ENCODE measurements around the gene RABEP2.

DNA sequence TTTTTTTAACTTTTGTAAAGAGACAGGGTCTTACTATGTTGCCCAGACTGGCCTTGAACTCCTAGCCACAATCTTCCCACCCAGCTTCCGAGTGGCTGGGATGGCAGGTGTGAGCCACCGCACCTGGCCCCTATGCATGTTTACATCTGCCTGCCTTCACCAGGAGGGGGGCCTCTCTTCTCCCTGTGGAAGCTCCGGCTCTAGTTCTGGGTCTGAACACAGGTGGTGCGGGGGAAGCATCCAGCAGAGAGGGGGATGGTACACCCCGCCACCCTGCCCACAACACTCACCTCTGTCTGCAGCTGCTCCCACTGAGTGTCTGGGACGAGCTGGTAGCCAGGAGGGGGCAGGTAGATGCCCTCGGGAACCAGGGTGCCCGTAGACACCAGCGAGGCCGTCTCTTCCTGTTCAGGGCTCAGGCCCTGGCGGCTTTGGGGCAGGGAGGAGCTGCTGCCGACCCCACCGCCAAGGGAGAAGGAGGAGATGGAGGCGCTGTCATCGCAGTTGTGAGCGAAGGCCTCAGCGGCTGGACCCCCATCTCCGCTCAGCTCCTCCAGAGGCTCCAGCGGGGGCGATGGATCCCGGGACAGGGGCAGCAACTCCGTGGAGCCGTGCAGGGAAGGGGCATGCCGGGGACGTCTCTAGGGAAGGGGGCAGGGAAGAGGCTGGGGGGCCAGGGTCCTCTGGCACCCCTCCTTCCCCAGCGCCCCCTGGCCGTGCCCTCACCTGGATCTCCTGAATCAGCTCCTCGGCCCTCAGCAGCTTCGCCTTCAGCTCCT lies 10.9 kb downstream of the RABEP2 start:
- TF ChIP-seq, protein P1, sequence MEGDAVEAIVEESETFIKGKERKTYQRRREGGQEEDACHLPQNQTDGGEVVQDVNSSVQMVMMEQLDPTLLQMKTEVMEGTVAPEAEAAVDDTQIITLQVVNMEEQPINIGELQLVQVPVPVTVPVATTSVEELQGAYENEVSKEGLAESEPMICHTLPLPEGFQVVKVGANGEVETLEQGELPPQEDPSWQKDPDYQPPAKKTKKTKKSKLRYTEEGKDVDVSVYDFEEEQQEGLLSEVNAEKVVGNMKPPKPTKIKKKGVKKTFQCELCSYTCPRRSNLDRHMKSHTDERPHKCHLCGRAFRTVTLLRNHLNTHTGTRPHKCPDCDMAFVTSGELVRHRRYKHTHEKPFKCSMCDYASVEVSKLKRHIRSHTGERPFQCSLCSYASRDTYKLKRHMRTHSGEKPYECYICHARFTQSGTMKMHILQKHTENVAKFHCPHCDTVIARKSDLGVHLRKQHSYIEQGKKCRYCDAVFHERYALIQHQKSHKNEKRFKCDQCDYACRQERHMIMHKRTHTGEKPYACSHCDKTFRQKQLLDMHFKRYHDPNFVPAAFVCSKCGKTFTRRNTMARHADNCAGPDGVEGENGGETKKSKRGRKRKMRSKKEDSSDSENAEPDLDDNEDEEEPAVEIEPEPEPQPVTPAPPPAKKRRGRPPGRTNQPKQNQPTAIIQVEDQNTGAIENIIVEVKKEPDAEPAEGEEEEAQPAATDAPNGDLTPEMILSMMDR (IDR thresholded peaks at IDR 0.05): no peak
- TF ChIP-seq ZFX (IDR thresholded peaks at IDR 0.05; ENCODE audit: borderline replicate concordance): no peak
